ENCODE results near the gene ARL5C.

ARL5C gene

GRCh38 chr17:39165841-39166349 lies at the start of gene ARL5C:
ARL5C (minus strand) TSS chr17:39166161; CDS start chr17:39165760, 401 bp downstream.
- DNase-seq (ENCODE audit: extremely low read depth in 1 of 2, low read depth in 1 of 2), result no peak

GRCh38 chr17:39213852-39214251 lies 47.9 kb upstream of the ARL5C start:
- DNase-seq (ENCODE audit: extremely low read depth in 1 of 2, low read depth in 1 of 2), result no peak

- DNase-seq (ENCODE audit: extremely low read depth in 1 of 2, low read depth in 1 of 2), result no peak
Observed at GRCh38 chr17:39212841-39213480, 47.0 kb upstream of the ARL5C start.

GRCh38 chr17:39212195-39212810 lies 46.3 kb upstream of the ARL5C start:
- DNase-seq (ENCODE audit: extremely low read depth in 1 of 2, low read depth in 1 of 2), result no peak

GRCh38 chr17:39210093-39210434 lies 44.1 kb upstream of the ARL5C start:
- DNase-seq (ENCODE audit: extremely low read depth in 1 of 2, low read depth in 1 of 2), result no peak

- peak in 1 of 2 donors; percentile 64 for DNase-seq (ENCODE audit: extremely low read depth in 1 of 2, low read depth in 1 of 2)
Observed at GRCh38 chr17:39209317-39210092, 43.5 kb upstream of the ARL5C start.

- no peak for DNase-seq (ENCODE audit: extremely low read depth in 1 of 2, low read depth in 1 of 2)
Observed at GRCh38 chr17:39208893-39209292, 42.9 kb upstream of the ARL5C start.

- no peak for DNase-seq (ENCODE audit: extremely low read depth in 1 of 2, low read depth in 1 of 2)
Observed at GRCh38 chr17:39208136-39208535, 42.2 kb upstream of the ARL5C start.

- DNase-seq (ENCODE audit: extremely low read depth in 1 of 2, low read depth in 1 of 2), result no peak
Observed at GRCh38 chr17:39205112-39205526, 39.2 kb upstream of the ARL5C start.

GRCh38 chr17:39204245-39204644 lies 38.3 kb upstream of the ARL5C start:
- DNase-seq (ENCODE audit: extremely low read depth in 1 of 2, low read depth in 1 of 2), result no peak

- no peak for DNase-seq (ENCODE audit: extremely low read depth in 1 of 2, low read depth in 1 of 2)
Observed at GRCh38 chr17:39200957-39201510, 35.1 kb upstream of the ARL5C start.

- peak; percentile 58 to 60 for DNase-seq (ENCODE audit: extremely low read depth in 1 of 2, low read depth in 1 of 2)
Observed at GRCh38 chr17:39200070-39200879, 34.3 kb upstream of the ARL5C start, which contains the start of gene RPL19. RPL19 (plus strand) TSS chr17:39200283; CDS start chr17:39200345, 62 bp downstream.

- peak; percentile 72 to 90 for DNase-seq (ENCODE audit: extremely low read depth in 1 of 2, low read depth in 1 of 2)
Observed at GRCh38 chr17:39199820-39200069, 33.8 kb upstream of the ARL5C start.

GRCh38 chr17:39198186-39198566 lies 32.2 kb upstream of the ARL5C start:
- no peak for DNase-seq (ENCODE audit: extremely low read depth in 1 of 2, low read depth in 1 of 2)

- peak; percentile 58 to 66 for DNase-seq (ENCODE audit: extremely low read depth in 1 of 2, low read depth in 1 of 2)
Observed at GRCh38 chr17:39197380-39198185, 31.6 kb upstream of the ARL5C start, which contains the start of gene CACNB1. CACNB1 (minus strand) TSS chr17:39197669; CDS start chr17:39197495, 174 bp downstream.

GRCh38 chr17:39196808-39197291 lies 30.9 kb upstream of the ARL5C start:
- no peak for DNase-seq (ENCODE audit: extremely low read depth in 1 of 2, low read depth in 1 of 2)

GRCh38 chr17:39196241-39196807 lies 30.4 kb upstream of the ARL5C start:
- no peak for DNase-seq (ENCODE audit: extremely low read depth in 1 of 2, low read depth in 1 of 2)

- no peak for DNase-seq (ENCODE audit: extremely low read depth in 1 of 2, low read depth in 1 of 2)
Observed at GRCh38 chr17:39195568-39196160, 29.7 kb upstream of the ARL5C start.

GRCh38 chr17:39194985-39195524 lies 29.1 kb upstream of the ARL5C start:
- no peak for DNase-seq (ENCODE audit: extremely low read depth in 1 of 2, low read depth in 1 of 2)
